Loucy (cell line): Measurements from ENCODE around the gene SCAMP2.

ENCODE experiments used
- H2AFZ ChIP-seq: fragments of 200-600 bp; sonication (generic); 2 replicates; pipeline ENCODE4 v1.6.0; 2016; ENCODE audit warnings: antibody characterized with exemption, mild to moderate bottlenecking, low read length, moderate library complexity
- H3F3A ChIP-seq: fragments of 200-600 bp; 2 replicates; pipeline ENCODE4 v1.6.0; 2016; ENCODE audit warnings: antibody characterized with exemption, low read depth, mild to moderate bottlenecking
- H3K27me3 ChIP-seq: fragments of 200-600 bp; sonication (generic); 2 replicates; pipeline ENCODE4 v1.6.1; 2014; ENCODE audit warnings: low read length, mild to moderate bottlenecking; ENCODE audit not compliant: insufficient read depth, poor library complexity, severe bottlenecking
- H3K36me3 ChIP-seq: fragments of 200-600 bp; sonication (generic); 2 replicates; pipeline ENCODE4 v1.6.1; 2016; ENCODE audit warnings: low read length; ENCODE audit not compliant: insufficient read depth
- H3K4me1 ChIP-seq: fragments of 200-600 bp; sonication (generic); 2 replicates; pipeline ENCODE4 v1.5.1; 2014; ENCODE audit warnings: low read length, mild to moderate bottlenecking; ENCODE audit not compliant: insufficient read depth, poor library complexity, severe bottlenecking
- H3K4me2 ChIP-seq: fragments of 200-600 bp; sonication (generic); 2 replicates; pipeline ENCODE4 v1.6.0; 2014; ENCODE audit warnings: antibody characterized with exemption, low read length, low read depth, mild to moderate bottlenecking; ENCODE audit not compliant: poor library complexity, severe bottlenecking
- H3K4me3 ChIP-seq: fragments of 200-600 bp; sonication (generic); 2 replicates; pipeline ENCODE4 v1.5.1; 2014; ENCODE audit warnings: low read length, mild to moderate bottlenecking, mixed read lengths; ENCODE audit not compliant: poor library complexity, severe bottlenecking
- H3K79me2 ChIP-seq: fragments of 200-600 bp; sonication (generic); 2 replicates; pipeline ENCODE4 v1.6.1; 2014; ENCODE audit warnings: low read length; ENCODE audit not compliant: insufficient read depth
- H3K9ac ChIP-seq: fragments of 200-600 bp; sonication (generic); 2 replicates; pipeline ENCODE4 v1.6.0; 2014; ENCODE audit warnings: mild to moderate bottlenecking, low read depth, low read length, moderate library complexity; ENCODE audit not compliant: poor library complexity, severe bottlenecking
- H3K9me2 ChIP-seq: fragments of 200-600 bp; sonication (generic); replicated peaks from 2 replicates; pipeline ENCODE4 v1.6.1; 2016; ENCODE audit warnings: low read depth, low read length, mixed read lengths
- H3K9me3 ChIP-seq: fragments of 200-600 bp; sonication (generic); 2 replicates; pipeline ENCODE4 v1.6.1; 2014; ENCODE audit warnings: mild to moderate bottlenecking, antibody characterized with exemption, low read length, low read depth; ENCODE audit not compliant: insufficient read depth
- H4K20me1 ChIP-seq: fragments of 200-600 bp; sonication (generic); 2 replicates; pipeline ENCODE4 v1.6.0; 2014; ENCODE audit warnings: antibody characterized with exemption, low read length, mild to moderate bottlenecking; ENCODE audit not compliant: insufficient read depth, poor library complexity, severe bottlenecking
- EZH2phosphoT487 ChIP-seq: fragments of 200-600 bp; IDR thresholded peaks from 2 replicates; pipeline ENCODE4 v1.6.1; 2018; ENCODE audit warnings: antibody characterized with exemption, mild to moderate bottlenecking, moderate library complexity, borderline replicate concordance
- TF ChIP-seq, protein P1 (sequence below): fragments of 200-600 bp; sonication (generic); conservative IDR thresholded peaks from 2 replicates; pipeline ENCODE4 v1.5.1; 2014; ENCODE audit warnings: mild to moderate bottlenecking, antibody characterized with exemption, low read length

Gene SCAMP2

DNA sequence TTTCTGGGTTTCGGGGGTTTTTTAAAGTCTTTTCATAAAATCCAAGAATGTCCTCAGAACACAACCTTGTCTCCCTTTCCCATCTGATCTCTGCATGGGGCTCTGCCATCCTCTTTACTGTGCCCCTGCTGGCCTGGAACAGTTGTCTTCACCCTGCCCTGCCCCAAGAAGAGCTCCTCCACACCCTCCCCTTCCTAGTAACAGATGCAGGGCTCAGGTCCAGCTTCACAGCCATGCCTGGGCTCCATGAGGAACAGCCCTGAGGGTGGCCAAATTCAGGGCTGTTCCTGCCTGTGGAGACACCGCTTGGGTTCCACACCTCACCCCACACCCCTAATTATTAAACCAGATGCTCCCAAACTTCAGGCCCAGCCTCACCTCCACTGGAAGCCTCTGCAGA lies 17.3 kb downstream of the SCAMP2 start:
- H3K4me3 ChIP-seq = no peak overlapping the region
- H3K27me3 ChIP-seq = no peaks in the 10 kb centered on the region
- no peaks in the 10 kb centered on the region for H3K9me3 ChIP-seq
- H3K9me2 ChIP-seq = no peaks in the 10 kb centered on the region
- TF ChIP-seq, protein P1, sequence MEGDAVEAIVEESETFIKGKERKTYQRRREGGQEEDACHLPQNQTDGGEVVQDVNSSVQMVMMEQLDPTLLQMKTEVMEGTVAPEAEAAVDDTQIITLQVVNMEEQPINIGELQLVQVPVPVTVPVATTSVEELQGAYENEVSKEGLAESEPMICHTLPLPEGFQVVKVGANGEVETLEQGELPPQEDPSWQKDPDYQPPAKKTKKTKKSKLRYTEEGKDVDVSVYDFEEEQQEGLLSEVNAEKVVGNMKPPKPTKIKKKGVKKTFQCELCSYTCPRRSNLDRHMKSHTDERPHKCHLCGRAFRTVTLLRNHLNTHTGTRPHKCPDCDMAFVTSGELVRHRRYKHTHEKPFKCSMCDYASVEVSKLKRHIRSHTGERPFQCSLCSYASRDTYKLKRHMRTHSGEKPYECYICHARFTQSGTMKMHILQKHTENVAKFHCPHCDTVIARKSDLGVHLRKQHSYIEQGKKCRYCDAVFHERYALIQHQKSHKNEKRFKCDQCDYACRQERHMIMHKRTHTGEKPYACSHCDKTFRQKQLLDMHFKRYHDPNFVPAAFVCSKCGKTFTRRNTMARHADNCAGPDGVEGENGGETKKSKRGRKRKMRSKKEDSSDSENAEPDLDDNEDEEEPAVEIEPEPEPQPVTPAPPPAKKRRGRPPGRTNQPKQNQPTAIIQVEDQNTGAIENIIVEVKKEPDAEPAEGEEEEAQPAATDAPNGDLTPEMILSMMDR = no peak
- TF ChIP-seq EZH2phosphoT487 = no peak
- H3F3A ChIP-seq = no peaks in the 10 kb centered on the region
- H3K9ac ChIP-seq = no peak overlapping the region
- H4K20me1 ChIP-seq = peaks cover 6% of the 10 kb centered on the region
- peaks cover 31% of the 10 kb centered on the region for H3K79me2 ChIP-seq
- H2AFZ ChIP-seq = no peak overlapping the region
- peaks cover 18% of the 10 kb centered on the region for H3K4me1 ChIP-seq
- peaks cover 35% of the 10 kb centered on the region; the same call in 1 of the 2 replicates for H3K36me3 ChIP-seq
- no peak overlapping the region for H3K4me2 ChIP-seq

DNA sequence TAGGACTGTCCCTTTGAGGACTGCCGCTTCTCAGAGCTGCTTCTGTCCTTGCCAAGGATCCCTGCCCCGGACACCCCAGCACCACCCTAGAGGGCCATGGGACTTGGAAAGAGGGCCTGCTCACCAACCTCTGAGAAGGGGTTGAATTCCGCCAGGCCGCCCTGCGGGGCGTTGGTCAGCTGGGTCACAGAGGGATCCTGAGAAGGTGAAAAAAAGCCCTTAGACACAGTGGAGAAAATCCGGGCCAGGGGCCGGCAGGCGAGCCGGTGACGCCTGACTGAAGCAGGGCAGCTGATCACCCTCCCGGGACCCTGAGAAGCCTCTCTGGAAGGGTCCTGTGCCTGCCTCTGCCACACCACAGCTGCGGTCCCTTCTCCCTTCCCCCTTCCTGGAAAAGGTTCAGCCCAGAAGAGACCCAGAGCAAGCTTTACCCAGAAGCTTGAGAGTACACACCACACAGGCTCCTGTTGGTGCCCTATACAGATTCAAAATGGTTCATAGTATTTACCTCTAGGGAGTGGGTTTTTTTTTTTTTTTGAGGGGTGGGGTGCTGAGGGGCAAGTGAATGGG lies 18.6 kb downstream of the SCAMP2 start:
- H3K9me2 ChIP-seq = no peaks in the 10 kb centered on the region
- H4K20me1 ChIP-seq = peaks cover 6% of the 10 kb centered on the region
- H3F3A ChIP-seq = no peaks in the 10 kb centered on the region
- H3K9me3 ChIP-seq = no peaks in the 10 kb centered on the region
- peaks cover 24% of the 10 kb centered on the region for H3K79me2 ChIP-seq
- H3K4me2 ChIP-seq = no peak overlapping the region
- H3K27me3 ChIP-seq = no peaks in the 10 kb centered on the region
- TF ChIP-seq, protein P1 = no peak
- no peak for TF ChIP-seq EZH2phosphoT487
- peaks cover 48% of the 10 kb centered on the region; the same call in 1 of the 2 replicates for H3K36me3 ChIP-seq
- peaks cover 18% of the 10 kb centered on the region for H3K4me1 ChIP-seq
- H3K9ac ChIP-seq = no peak overlapping the region
- H3K4me3 ChIP-seq = no peak overlapping the region
- no peak overlapping the region for H2AFZ ChIP-seq

DNA sequence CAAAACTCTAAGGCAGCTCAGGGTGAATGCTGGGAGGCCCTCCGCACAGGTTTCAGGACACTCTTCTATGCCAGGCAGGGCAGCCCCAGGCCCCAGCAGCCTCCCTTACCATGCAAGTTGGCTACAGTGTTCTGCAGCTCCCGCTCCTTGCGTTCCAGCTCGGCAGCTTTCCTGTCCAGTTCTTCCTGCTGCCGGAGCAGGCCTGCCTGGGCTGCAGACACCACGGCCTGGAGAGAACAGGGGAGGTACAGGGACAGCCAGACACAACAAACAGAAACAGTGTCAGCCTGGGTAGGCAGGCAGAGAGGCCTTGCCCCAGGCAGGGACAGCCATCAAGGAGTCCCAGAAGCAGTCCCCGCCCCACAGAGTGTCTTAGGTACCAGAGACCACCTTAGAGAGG lies 21.2 kb downstream of the SCAMP2 start:
- H3F3A ChIP-seq = no peaks in the 10 kb centered on the region
- peaks cover 6% of the 10 kb centered on the region; the same call in 1 of the 2 replicates for H3K79me2 ChIP-seq
- no peaks in the 10 kb centered on the region for H3K27me3 ChIP-seq
- no peak overlapping the region for H3K4me3 ChIP-seq
- no peak for TF ChIP-seq EZH2phosphoT487
- TF ChIP-seq, protein P1 = no peak
- no peaks in the 10 kb centered on the region for H3K9me3 ChIP-seq
- H3K9ac ChIP-seq = no peak overlapping the region
- H3K4me2 ChIP-seq = no peak overlapping the region
- peaks cover 3% of the 10 kb centered on the region for H3K4me1 ChIP-seq
- H2AFZ ChIP-seq = no peak overlapping the region
- peaks cover 67% of the 10 kb centered on the region; the same call in 1 of the 2 replicates for H3K36me3 ChIP-seq
- no peaks in the 10 kb centered on the region for H3K9me2 ChIP-seq
- H4K20me1 ChIP-seq = peaks cover 4% of the 10 kb centered on the region
